ENCODE measurements around the gene COMMD3. TPM values are rescaled to one million over a fixed set of nuclear protein-coding genes. Genes with fewer than 3 reads are reported as not detected.

The COMMD3 gene
- total and polyA plus RNA-seq, 9 of the 15 experiments (the other 6 are each of a cell fraction or from before 2014, with no cell fraction given), result 50.7 to 217 (median 80.1) TPM

DNA sequence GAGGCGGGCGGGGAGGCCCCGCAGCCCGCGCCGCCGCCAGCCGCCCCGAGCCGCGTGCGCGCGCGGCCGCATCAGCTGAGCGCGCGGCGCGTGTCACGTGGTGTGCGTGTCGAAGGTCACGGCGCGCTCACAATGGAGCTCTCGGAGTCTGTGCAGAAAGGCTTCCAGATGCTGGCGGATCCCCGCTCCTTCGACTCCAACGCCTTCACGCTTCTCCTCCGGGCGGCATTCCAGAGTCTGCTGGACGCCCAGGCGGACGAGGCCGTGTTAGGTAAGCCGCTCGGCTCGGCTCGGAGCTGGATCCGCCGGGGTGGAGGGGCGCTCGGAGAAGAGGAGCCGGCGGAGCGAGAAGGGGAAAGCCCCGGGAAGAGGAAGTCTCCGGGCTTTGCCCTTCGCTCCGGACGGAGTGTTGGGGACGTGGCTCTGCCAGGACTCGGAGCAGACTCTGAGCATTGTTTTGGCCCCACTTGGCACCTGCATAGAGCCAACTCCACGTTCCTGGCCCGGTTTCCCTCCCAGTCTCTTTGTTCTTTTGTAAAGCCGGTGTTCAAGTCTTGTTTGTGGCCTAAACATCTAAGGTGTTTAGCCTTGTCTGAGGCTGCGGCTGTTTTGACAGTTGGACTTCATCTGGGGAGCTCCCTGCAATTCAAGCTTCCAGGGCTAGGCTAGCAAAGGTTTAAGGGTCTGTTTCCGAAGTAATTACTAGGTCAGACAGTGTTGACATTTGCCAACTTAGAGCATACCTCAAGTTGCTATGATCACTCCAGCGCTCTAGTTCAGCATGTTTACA is at the start of gene COMMD3 (continued):
- TF ChIP-seq HNRNPLL (IDR thresholded peaks at IDR 0.05; ENCODE audit: low read depth, low read length, poor library complexity, severe bottlenecking) (peak; percentile 19), PHB (CRISPR knock-in tag; IDR thresholded peaks at IDR 0.05) (no peak), XRCC4 (IDR thresholded peaks at IDR 0.05; ENCODE audit: extremely low read depth, insufficient read depth, insufficient read length) (no peak), NR2C2 (CRISPR knock-in tag; IDR thresholded peaks at IDR 0.05) (peak; percentile 96), NR2C2 (tag; IDR thresholded peaks at IDR 0.05) (peak; percentile 99), ZNF431 (CRISPR knock-in tag; IDR thresholded peaks at IDR 0.05) (no peak), FOXK1 (CRISPR knock-in tag; IDR thresholded peaks at IDR 0.05; ENCODE audit: borderline replicate concordance) (0 out of 2 replicates have a peak, but pooled peaks have one; percentile 40), ZNF324 (CRISPR knock-in tag; IDR thresholded peaks at IDR 0.05) (no peak), COPS2 (conservative IDR thresholded peaks at IDR 0.05) (no peak), NFE2L1 (tag; IDR thresholded peaks at IDR 0.05; ENCODE audit: borderline replicate concordance, low read depth) (no peak), GATA2 (CRISPR knock-in tag; IDR thresholded peaks at IDR 0.05) (no peak), DIDO1 (tag; IDR thresholded peaks at IDR 0.05; ENCODE audit: low read depth) (peak; percentile 60; the same call in 1 of the 2 replicates), YBX1 (IDR thresholded peaks at IDR 0.05) (no peak), ZBTB17 (CRISPR knock-in tag; IDR thresholded peaks at IDR 0.05) (peak; percentile 57), BHLHE40 (IDR thresholded peaks at IDR 0.05; ENCODE audit: low read length) (peak; percentile 90), PRMT5 (CRISPR knock-in tag; IDR thresholded peaks at IDR 0.05) (no peak), SMAD3 (CRISPR knock-in tag; conservative IDR thresholded peaks at IDR 0.05) (no peak), HNRNPK (IDR thresholded peaks at IDR 0.05; ENCODE audit: low read depth, low read length, poor library complexity, severe bottlenecking) (no peak)
- TF ChIP-seq, protein P1, sequence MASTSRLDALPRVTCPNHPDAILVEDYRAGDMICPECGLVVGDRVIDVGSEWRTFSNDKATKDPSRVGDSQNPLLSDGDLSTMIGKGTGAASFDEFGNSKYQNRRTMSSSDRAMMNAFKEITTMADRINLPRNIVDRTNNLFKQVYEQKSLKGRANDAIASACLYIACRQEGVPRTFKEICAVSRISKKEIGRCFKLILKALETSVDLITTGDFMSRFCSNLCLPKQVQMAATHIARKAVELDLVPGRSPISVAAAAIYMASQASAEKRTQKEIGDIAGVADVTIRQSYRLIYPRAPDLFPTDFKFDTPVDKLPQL (IDR thresholded peaks at IDR 0.05; ENCODE audit: extremely low read depth, insufficient read length), result no peak
- TF ChIP-seq, protein P2, sequence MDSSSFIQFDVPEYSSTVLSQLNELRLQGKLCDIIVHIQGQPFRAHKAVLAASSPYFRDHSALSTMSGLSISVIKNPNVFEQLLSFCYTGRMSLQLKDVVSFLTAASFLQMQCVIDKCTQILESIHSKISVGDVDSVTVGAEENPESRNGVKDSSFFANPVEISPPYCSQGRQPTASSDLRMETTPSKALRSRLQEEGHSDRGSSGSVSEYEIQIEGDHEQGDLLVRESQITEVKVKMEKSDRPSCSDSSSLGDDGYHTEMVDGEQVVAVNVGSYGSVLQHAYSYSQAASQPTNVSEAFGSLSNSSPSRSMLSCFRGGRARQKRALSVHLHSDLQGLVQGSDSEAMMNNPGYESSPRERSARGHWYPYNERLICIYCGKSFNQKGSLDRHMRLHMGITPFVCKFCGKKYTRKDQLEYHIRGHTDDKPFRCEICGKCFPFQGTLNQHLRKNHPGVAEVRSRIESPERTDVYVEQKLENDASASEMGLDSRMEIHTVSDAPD (CRISPR knock-in tag; IDR thresholded peaks at IDR 0.05), result no peak
- TF ChIP-seq, protein P3, sequence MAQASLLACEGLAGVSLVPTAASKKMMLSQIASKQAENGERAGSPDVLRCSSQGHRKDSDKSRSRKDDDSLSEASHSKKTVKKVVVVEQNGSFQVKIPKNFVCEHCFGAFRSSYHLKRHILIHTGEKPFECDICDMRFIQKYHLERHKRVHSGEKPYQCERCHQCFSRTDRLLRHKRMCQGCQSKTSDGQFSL (CRISPR knock-in tag; IDR thresholded peaks at IDR 0.05), result peak; percentile 69
- TF ChIP-seq, protein P3 (tag; IDR thresholded peaks at IDR 0.05), result no peak
- TF ChIP-seq, protein P4, sequence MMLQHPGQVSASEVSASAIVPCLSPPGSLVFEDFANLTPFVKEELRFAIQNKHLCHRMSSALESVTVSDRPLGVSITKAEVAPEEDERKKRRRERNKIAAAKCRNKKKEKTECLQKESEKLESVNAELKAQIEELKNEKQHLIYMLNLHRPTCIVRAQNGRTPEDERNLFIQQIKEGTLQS (IDR thresholded peaks at IDR 0.05), result no peak
- TF ChIP-seq, protein P4 (CRISPR knock-in tag; conservative IDR thresholded peaks at IDR 0.05), result no peak
- TF ChIP-seq, protein P5, sequence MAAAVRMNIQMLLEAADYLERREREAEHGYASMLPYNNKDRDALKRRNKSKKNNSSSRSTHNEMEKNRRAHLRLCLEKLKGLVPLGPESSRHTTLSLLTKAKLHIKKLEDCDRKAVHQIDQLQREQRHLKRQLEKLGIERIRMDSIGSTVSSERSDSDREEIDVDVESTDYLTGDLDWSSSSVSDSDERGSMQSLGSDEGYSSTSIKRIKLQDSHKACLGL (CRISPR knock-in tag; IDR thresholded peaks at IDR 0.05; ENCODE audit: borderline replicate concordance, poor library complexity, severe bottlenecking), result no peak

All from K562 (cell line).